ENCODE results near the gene TOR1B.
A peak's percentile ranks its signal among the peaks of the same experiment; 100 is the strongest.
"Not testable (repeated sequence)": the region's sequence is repeated elsewhere in the genome, so short reads cannot be mapped to it uniquely, and the experiment has no call there.

The TOR1B gene

GRCh38 chr9:129776938-129777768 is 25.8 kb upstream of the TOR1B start:
- DNase-seq (ENCODE audit: low read depth): peak; percentile 98

GRCh38 chr9:129777769-129778130 is 25.2 kb upstream of the TOR1B start:
- no peak for DNase-seq (ENCODE audit: low read depth)

- DNase-seq (ENCODE audit: low read depth): no peak
These were observed 24.5 kb upstream of the TOR1B start for GRCh38 chr9:129778469-129778868.

GRCh38 chr9:129779560-129780190 is 23.3 kb upstream of the TOR1B start:
- DNase-seq (ENCODE audit: low read depth): no peak

GRCh38 chr9:129781131-129781530 is 21.9 kb upstream of the TOR1B start:
- DNase-seq (ENCODE audit: low read depth): no peak

- no peak for DNase-seq (ENCODE audit: low read depth)
These were observed 21.0 kb upstream of the TOR1B start for GRCh38 chr9:129781981-129782380.

- no peak for DNase-seq (ENCODE audit: low read depth)
These were observed 19.2 kb upstream of the TOR1B start for GRCh38 chr9:129783516-129784361.

GRCh38 chr9:129784970-129785369 is 18.0 kb upstream of the TOR1B start:
- not testable (repeated sequence) for DNase-seq (ENCODE audit: low read depth)

- no peak for DNase-seq (ENCODE audit: low read depth)
These were observed 17.1 kb upstream of the TOR1B start for GRCh38 chr9:129785866-129786265.

GRCh38 chr9:129786481-129786880 is 16.5 kb upstream of the TOR1B start:
- DNase-seq (ENCODE audit: low read depth): no peak

GRCh38 chr9:129794549-129794948 is 8.4 kb upstream of the TOR1B start:
- no peak for DNase-seq (ENCODE audit: low read depth)

- not testable (repeated sequence) for DNase-seq (ENCODE audit: low read depth)
These were observed 7.0 kb upstream of the TOR1B start for GRCh38 chr9:129796029-129796428.

GRCh38 chr9:129798973-129799372 is 4.0 kb upstream of the TOR1B start:
- no peak for DNase-seq (ENCODE audit: low read depth)

GRCh38 chr9:129801504-129801903 is 1.5 kb upstream of the TOR1B start:
- no peak for DNase-seq (ENCODE audit: low read depth)

GRCh38 chr9:129803676-129804060 is 684 bp downstream of the TOR1B start:
- no peak for DNase-seq (ENCODE audit: low read depth)

- no peak for DNase-seq (ENCODE audit: low read depth)
These were observed 3.1 kb downstream of the TOR1B start for GRCh38 chr9:129806061-129806460.

GRCh38 chr9:129809346-129809745 is 6.4 kb downstream of the TOR1B start:
- no peak for DNase-seq (ENCODE audit: low read depth)

GRCh38 chr9:129810116-129810515 is 7.1 kb downstream of the TOR1B start:
- no peak for DNase-seq (ENCODE audit: low read depth)

GRCh38 chr9:129810788-129811187 is 7.8 kb downstream of the TOR1B start:
- DNase-seq (ENCODE audit: low read depth): no peak

- no peak for DNase-seq (ENCODE audit: low read depth)
These were observed 9.0 kb downstream of the TOR1B start for GRCh38 chr9:129811967-129812363.

GRCh38 chr9:129812385-129812784 is 9.4 kb downstream of the TOR1B start:
- DNase-seq (ENCODE audit: low read depth): no peak

- no peak for DNase-seq (ENCODE audit: low read depth)
These were observed 10.7 kb downstream of the TOR1B start for GRCh38 chr9:129813661-129814060.

All from non-pigmented ciliary epithelial cell (primary cell).